Neural cell (in vitro differentiated cells): ENCODE data around the gene KRI1. TPM values are rescaled to one million over a fixed set of nuclear protein-coding genes. Genes with fewer than 3 reads are reported as not detected.
"Not testable (repeated sequence)": the region's sequence is repeated elsewhere in the genome, so short reads cannot be mapped to it uniquely, and the experiment has no call there.

ENCODE experiments used
- H2AFZ ChIP-seq: fragments of 200-600, 300-800 bp; sonication (generic), shearing (Covaris generic); 2 replicates; pipeline ENCODE4 v1.6.0; 2014; ENCODE audit warnings: low read depth, mild to moderate bottlenecking, antibody characterized with exemption, low read length, moderate library complexity
- H3F3A ChIP-seq: fragments of 200-600 bp; shearing (Covaris generic); 2 replicates; pipeline ENCODE4 v1.6.1; 2016; ENCODE audit warnings: mild to moderate bottlenecking, moderate library complexity, mixed read lengths, antibody characterized with exemption, low read length; ENCODE audit not compliant: insufficient read depth, poor library complexity, severe bottlenecking
- H3K27ac ChIP-seq: fragments of 200-600, 300-800 bp; sonication (generic), shearing (Covaris generic); 2 replicates; pipeline ENCODE4 v1.5.1; 2014; ENCODE audit warnings: mild to moderate bottlenecking, low read length, moderate library complexity
- H3K27me3 ChIP-seq: fragments of 300-800, 200-600 bp; sonication (generic), shearing (Covaris generic); 2 replicates; pipeline ENCODE4 v1.6.0; 2014; ENCODE audit warnings: mild to moderate bottlenecking, low read depth, low read length, moderate library complexity; ENCODE audit not compliant: insufficient read depth
- H3K36me3 ChIP-seq: fragments of 300-800, 200-600 bp; sonication (generic), shearing (Covaris generic); 2 replicates; pipeline ENCODE4 v1.5.1; 2014; ENCODE audit warnings: mild to moderate bottlenecking, antibody characterized with exemption, low read length, moderate library complexity; ENCODE audit not compliant: insufficient read depth
- H3K4me2 ChIP-seq: fragments of 300-800, 200-600 bp; sonication (generic), shearing (Covaris generic); 2 replicates; pipeline ENCODE4 v1.6.0; 2014; ENCODE audit warnings: mild to moderate bottlenecking, low read length
- H3K4me3 ChIP-seq: fragments of 300-800, 200-600 bp; sonication (generic), shearing (Covaris generic); 2 replicates; pipeline ENCODE4 v1.5.1; 2014; ENCODE audit warnings: mild to moderate bottlenecking, low read length, moderate library complexity
- H3K79me2 ChIP-seq: fragments of 200-600 bp; shearing (Covaris generic); replicated peaks from 2 replicates; pipeline ENCODE4 v1.6.0; 2014; ENCODE audit warnings: mild to moderate bottlenecking, low read length, moderate library complexity; ENCODE audit not compliant: insufficient read depth
- H3K9ac ChIP-seq: fragments of 300-800, 200-600 bp; sonication (generic), shearing (Covaris generic); 2 replicates; pipeline ENCODE4 v1.6.1; 2016; ENCODE audit warnings: mild to moderate bottlenecking, low read length, mixed read lengths
- H3K9me2 ChIP-seq: fragments of 200-600 bp; shearing (Covaris generic); 2 replicates; pipeline ENCODE4 v1.6.1; 2016; ENCODE audit warnings: mild to moderate bottlenecking, low read length, mixed read lengths; ENCODE audit not compliant: insufficient read depth
- H3K9me3 ChIP-seq: fragments of 200-600, 300-800 bp; sonication (generic), shearing (Covaris generic); 2 replicates; pipeline ENCODE4 v1.6.1; 2016; ENCODE audit warnings: mild to moderate bottlenecking, mixed run types, low read length, moderate library complexity, mixed read lengths
- H4K20me1 ChIP-seq: fragments of 200-600 bp; shearing (Covaris generic); 2 replicates; pipeline ENCODE4 v1.6.1; 2016; ENCODE audit warnings: mild to moderate bottlenecking, mixed run types; ENCODE audit not compliant: insufficient read depth
- CTCF ChIP-seq: fragments of 450-650 bp; IDR thresholded peaks from 2 replicates; pipeline ENCODE4 v1.5.1; 2014; ENCODE audit warnings: antibody characterized with exemption, mild to moderate bottlenecking, moderate library complexity; ENCODE audit not compliant: poor library complexity, severe bottlenecking
- EP300 ChIP-seq: fragments of 450-650 bp; conservative IDR thresholded peaks from 2 replicates; pipeline ENCODE4 v1.6.1; 2014; ENCODE audit warnings: antibody characterized with exemption, mild to moderate bottlenecking, moderate library complexity; ENCODE audit not compliant: poor library complexity, severe bottlenecking
- EZH2 ChIP-seq: fragments of 200-600, 300-800 bp; shearing (Covaris generic), sonication (generic); IDR thresholded peaks from 2 replicates; pipeline ENCODE4 v1.6.1; 2014; ENCODE audit warnings: antibody characterized with exemption, low read length, borderline replicate concordance, mild to moderate bottlenecking; ENCODE audit not compliant: insufficient read depth, poor library complexity, severe bottlenecking
- MXI1 ChIP-seq: fragments of 450-650 bp; conservative IDR thresholded peaks from 2 replicates; pipeline ENCODE4 v1.6.1; 2014; ENCODE audit warnings: antibody characterized with exemption, mild to moderate bottlenecking; ENCODE audit not compliant: poor library complexity, severe bottlenecking
- POLR2AphosphoS5 ChIP-seq: IDR thresholded peaks from 2 replicates; pipeline ENCODE4 v1.6.1; 2012
- RAD21 ChIP-seq: fragments of 450-650 bp; conservative IDR thresholded peaks from 2 replicates; pipeline ENCODE4 v1.6.1; 2014; ENCODE audit warnings: antibody characterized with exemption, mild to moderate bottlenecking, moderate library complexity
- SMC3 ChIP-seq: fragments of 450-650 bp; conservative IDR thresholded peaks from 2 replicates; pipeline ENCODE4 v1.6.1; 2014; ENCODE audit warnings: antibody characterized with exemption, mild to moderate bottlenecking, moderate library complexity; ENCODE audit not compliant: poor library complexity
- TAF1 ChIP-seq: IDR thresholded peaks from 2 replicates; pipeline ENCODE4 v1.6.1; 2012; ENCODE audit warnings: low read depth
- polyA plus RNA-seq: library from polyadenylated mRNA; depleted of rRNA; stranded (reverse); fragments of >200 nt; gene quantifications from 2 replicates; pipeline ENCODE4 v1.2.3, GENCODE V29; 2014
- TF ChIP-seq, protein P1 (sequence below): IDR thresholded peaks from 2 replicates; pipeline ENCODE4 v1.6.1; 2012; ENCODE audit warnings: borderline replicate concordance

Gene KRI1
- polyA plus RNA-seq, 1 donor from 2014 or later, result 6.5 TPM

- H3K36me3 ChIP-seq, result peaks cover 7% of the 10 kb centered on the region
- H3K9me3 ChIP-seq, result no peaks in the 10 kb centered on the region
- H4K20me1 ChIP-seq, result no peaks in the 10 kb centered on the region
- TF ChIP-seq TAF1, result no peak
- no peaks in the 10 kb centered on the region for H3F3A ChIP-seq
- H3K4me2 ChIP-seq, result no peak overlapping the region
- no peaks in the 10 kb centered on the region for H3K27me3 ChIP-seq
- H3K79me2 ChIP-seq, result peaks cover 3% of the 10 kb centered on the region
- H3K27ac ChIP-seq, result no peak overlapping the region
- H3K9ac ChIP-seq, result no peak overlapping the region
- H2AFZ ChIP-seq, result no peak overlapping the region
- no peaks in the 10 kb centered on the region for H3K9me2 ChIP-seq
- H3K4me3 ChIP-seq, result no peak overlapping the region
Observed at GRCh38 chr19:10551698-10552301, 14.0 kb downstream of the KRI1 start.

DNA sequence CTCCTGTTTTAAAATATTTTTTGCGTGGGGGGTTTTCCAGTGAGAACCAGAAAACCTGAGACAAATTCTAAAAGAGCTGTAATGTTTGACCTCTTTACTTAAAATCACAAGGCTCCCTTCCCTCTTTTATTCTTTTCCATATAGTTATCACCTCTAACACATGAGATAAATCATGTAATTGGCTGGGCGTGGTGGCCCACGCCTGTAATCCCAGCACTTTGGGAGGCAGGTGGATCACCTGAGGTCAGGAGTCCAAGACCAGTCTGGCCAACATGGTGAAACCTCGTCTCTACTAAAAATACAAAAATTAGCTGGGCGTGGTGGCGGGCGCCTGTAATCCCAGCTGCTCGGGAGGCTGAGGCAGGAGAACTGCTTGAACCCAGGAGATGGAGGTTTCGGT lies 14.8 kb downstream of the KRI1 start:
- H3K9me3 ChIP-seq, H3K9ac ChIP-seq, H3K36me3 ChIP-seq, H3K79me2 ChIP-seq, H3K4me2 ChIP-seq, H3F3A ChIP-seq, H3K4me3 ChIP-seq, H4K20me1 ChIP-seq, H3K27ac ChIP-seq, H2AFZ ChIP-seq, H3K9me2 ChIP-seq, H3K27me3 ChIP-seq: not testable (repeated sequence)

DNA sequence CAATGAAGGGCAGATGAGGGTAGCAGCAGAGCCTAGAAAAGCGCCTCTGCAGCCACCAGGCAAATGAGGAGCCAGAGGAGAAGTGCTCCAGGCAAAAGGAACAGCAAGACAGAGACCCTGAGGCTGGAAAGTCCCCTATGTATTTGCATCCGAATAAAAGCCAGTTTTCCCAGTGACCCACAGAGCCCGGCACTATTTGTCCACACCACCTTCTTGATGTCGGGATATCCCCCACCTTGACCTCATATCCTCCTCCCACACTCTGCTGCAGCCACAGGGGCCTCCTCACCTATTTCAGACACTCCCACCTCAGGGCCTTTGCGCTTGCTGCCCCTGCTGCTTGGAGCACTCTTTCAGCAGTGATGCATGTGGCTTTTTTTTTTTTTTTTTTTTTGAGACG lies 15.5 kb downstream of the KRI1 start:
- no peak for TF ChIP-seq EZH2
- no peak for TF ChIP-seq CTCF
- TF ChIP-seq SMC3, result no peak
- TF ChIP-seq MXI1, result no peak
- no peak for TF ChIP-seq EP300
- TF ChIP-seq TAF1, result no peak
- TF ChIP-seq, protein P1, sequence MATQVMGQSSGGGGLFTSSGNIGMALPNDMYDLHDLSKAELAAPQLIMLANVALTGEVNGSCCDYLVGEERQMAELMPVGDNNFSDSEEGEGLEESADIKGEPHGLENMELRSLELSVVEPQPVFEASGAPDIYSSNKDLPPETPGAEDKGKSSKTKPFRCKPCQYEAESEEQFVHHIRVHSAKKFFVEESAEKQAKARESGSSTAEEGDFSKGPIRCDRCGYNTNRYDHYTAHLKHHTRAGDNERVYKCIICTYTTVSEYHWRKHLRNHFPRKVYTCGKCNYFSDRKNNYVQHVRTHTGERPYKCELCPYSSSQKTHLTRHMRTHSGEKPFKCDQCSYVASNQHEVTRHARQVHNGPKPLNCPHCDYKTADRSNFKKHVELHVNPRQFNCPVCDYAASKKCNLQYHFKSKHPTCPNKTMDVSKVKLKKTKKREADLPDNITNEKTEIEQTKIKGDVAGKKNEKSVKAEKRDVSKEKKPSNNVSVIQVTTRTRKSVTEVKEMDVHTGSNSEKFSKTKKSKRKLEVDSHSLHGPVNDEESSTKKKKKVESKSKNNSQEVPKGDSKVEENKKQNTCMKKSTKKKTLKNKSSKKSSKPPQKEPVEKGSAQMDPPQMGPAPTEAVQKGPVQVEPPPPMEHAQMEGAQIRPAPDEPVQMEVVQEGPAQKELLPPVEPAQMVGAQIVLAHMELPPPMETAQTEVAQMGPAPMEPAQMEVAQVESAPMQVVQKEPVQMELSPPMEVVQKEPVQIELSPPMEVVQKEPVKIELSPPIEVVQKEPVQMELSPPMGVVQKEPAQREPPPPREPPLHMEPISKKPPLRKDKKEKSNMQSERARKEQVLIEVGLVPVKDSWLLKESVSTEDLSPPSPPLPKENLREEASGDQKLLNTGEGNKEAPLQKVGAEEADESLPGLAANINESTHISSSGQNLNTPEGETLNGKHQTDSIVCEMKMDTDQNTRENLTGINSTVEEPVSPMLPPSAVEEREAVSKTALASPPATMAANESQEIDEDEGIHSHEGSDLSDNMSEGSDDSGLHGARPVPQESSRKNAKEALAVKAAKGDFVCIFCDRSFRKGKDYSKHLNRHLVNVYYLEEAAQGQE, result no peak
- no peak for TF ChIP-seq POLR2AphosphoS5
- no peak for TF ChIP-seq RAD21
- H3K36me3 ChIP-seq, result peaks cover 7% of the 10 kb centered on the region

More for the DNA sequence above, 15.5 kb downstream of the KRI1 start:
- H3K79me2 ChIP-seq, result peaks cover 3% of the 10 kb centered on the region
- no peaks in the 10 kb centered on the region for H4K20me1 ChIP-seq
- no peaks in the 10 kb centered on the region for H3K9me2 ChIP-seq
- no peak overlapping the region for H2AFZ ChIP-seq
- no peaks in the 10 kb centered on the region for H3F3A ChIP-seq
- no peak overlapping the region for H3K4me2 ChIP-seq
- H3K27ac ChIP-seq, result no peak overlapping the region
- no peak overlapping the region for H3K4me3 ChIP-seq
- H3K9me3 ChIP-seq, result no peaks in the 10 kb centered on the region
- H3K27me3 ChIP-seq, result no peaks in the 10 kb centered on the region
- H3K9ac ChIP-seq, result no peak overlapping the region
